Measurements from ENCODE around the gene PCGF2.

PCGF2 gene

GRCh38 chr17:38751808-38752307, 3.7 kb upstream of the PCGF2 start:
- TF ChIP-seq, protein P1, sequence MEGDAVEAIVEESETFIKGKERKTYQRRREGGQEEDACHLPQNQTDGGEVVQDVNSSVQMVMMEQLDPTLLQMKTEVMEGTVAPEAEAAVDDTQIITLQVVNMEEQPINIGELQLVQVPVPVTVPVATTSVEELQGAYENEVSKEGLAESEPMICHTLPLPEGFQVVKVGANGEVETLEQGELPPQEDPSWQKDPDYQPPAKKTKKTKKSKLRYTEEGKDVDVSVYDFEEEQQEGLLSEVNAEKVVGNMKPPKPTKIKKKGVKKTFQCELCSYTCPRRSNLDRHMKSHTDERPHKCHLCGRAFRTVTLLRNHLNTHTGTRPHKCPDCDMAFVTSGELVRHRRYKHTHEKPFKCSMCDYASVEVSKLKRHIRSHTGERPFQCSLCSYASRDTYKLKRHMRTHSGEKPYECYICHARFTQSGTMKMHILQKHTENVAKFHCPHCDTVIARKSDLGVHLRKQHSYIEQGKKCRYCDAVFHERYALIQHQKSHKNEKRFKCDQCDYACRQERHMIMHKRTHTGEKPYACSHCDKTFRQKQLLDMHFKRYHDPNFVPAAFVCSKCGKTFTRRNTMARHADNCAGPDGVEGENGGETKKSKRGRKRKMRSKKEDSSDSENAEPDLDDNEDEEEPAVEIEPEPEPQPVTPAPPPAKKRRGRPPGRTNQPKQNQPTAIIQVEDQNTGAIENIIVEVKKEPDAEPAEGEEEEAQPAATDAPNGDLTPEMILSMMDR (IDR thresholded peaks at IDR 0.05; ENCODE audit: low read length): no peak
- Histone ChIP-seq H3K4me1 (ENCODE audit: low read length) (peaks cover 17% of the 10 kb centered on the region), H3K9ac (ENCODE audit: low read length) (peak overlapping the region; percentile 93), H3K36me3 (replicated peaks; ENCODE audit: insufficient read depth, low read length) (no peaks in the 10 kb centered on the region; the same call in 1 of the 2 replicates), H3K9me2 (replicated peaks; ENCODE audit: insufficient read depth, low read length) (no peaks in the 10 kb centered on the region), H3K9me3 (replicated peaks; ENCODE audit: insufficient read depth, low read length) (no peaks in the 10 kb centered on the region), H2AFZ (ENCODE audit: low read length) (peak overlapping the region; percentile 88), H4K20me1 (ENCODE audit: insufficient read depth, low read length) (no peaks in the 10 kb centered on the region), H3K79me2 (ENCODE audit: low read length) (peaks cover 38% of the 10 kb centered on the region), H3K27ac (ENCODE audit: low read length) (peak overlapping the region; percentile 96), H3K27me3 (replicated peaks; ENCODE audit: insufficient read depth, low read length) (peaks cover 15% of the 10 kb centered on the region), H3K4me2 (ENCODE audit: low read depth, low read length) (peak overlapping the region; percentile 99), H3F3A (ENCODE audit: insufficient read depth, low read length) (peaks cover 21% of the 10 kb centered on the region), H3K4me3 (ENCODE audit: low read length) (peak overlapping the region; percentile 93)
- peak; percentile 84 for DNase-seq

DNA sequence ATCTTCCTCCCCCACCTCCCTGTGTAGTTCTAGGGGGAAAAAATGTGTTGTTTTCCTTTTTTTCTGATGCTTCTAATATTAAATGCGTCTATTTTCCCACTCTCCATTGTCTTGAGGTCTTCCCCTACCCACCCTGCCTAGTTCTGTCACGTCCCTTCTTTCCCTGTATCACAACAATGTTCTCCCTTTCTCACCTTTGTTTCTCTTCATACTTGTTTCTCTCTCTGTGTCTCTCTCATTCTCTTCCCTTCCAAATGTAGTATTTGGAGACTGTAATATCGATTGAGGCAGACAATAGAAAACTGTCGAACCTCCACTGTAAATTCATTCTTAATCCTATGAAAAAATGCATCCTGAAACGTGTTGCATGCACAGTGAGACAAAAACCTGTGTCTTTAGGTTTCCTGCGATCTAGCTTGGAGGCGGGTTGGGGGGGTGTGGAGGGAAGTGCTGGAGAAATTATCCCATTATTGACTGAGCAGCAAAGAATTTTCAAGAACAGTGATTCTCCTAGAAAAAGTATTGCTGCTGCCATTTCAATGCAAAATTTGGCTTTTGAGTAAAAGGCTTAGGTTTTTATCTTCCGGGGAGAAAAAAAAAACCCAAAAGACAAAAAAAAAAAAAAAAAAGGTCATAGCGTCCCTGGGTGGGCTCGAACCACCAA, 3.1 kb upstream of the PCGF2 start:
- H3K4me3 ChIP-seq (ENCODE audit: low read length): peak overlapping the region; percentile 93
- H3F3A ChIP-seq (ENCODE audit: insufficient read depth, low read length): peaks cover 25% of the 10 kb centered on the region
- H3K36me3 ChIP-seq (replicated peaks; ENCODE audit: insufficient read depth, low read length): no peaks in the 10 kb centered on the region; the same call in 1 of the 2 replicates
- peak overlapping the region; percentile 94 for H2AFZ ChIP-seq (ENCODE audit: low read length)
- no peak for TF ChIP-seq EZH2phosphoT487 (IDR thresholded peaks at IDR 0.05; ENCODE audit: low read length)
- no peak for TF ChIP-seq EZH2 (optimal IDR thresholded peaks at IDR 0.05; ENCODE audit: low read depth, low read length)
- TF ChIP-seq, protein P1 (IDR thresholded peaks at IDR 0.05; ENCODE audit: low read length): no peak
- DNase-seq: peak; percentile 26
- H4K20me1 ChIP-seq (ENCODE audit: insufficient read depth, low read length): no peaks in the 10 kb centered on the region
- H3K9me3 ChIP-seq (replicated peaks; ENCODE audit: insufficient read depth, low read length): no peaks in the 10 kb centered on the region
- H3K27me3 ChIP-seq (replicated peaks; ENCODE audit: insufficient read depth, low read length): peaks cover 20% of the 10 kb centered on the region
- H3K9ac ChIP-seq (ENCODE audit: low read length): peak overlapping the region; percentile 93; the same call in 1 of the 2 replicates
- H3K4me1 ChIP-seq (ENCODE audit: low read length): peaks cover 22% of the 10 kb centered on the region
- no peaks in the 10 kb centered on the region for H3K9me2 ChIP-seq (replicated peaks; ENCODE audit: insufficient read depth, low read length)
- H3K4me2 ChIP-seq (ENCODE audit: low read depth, low read length): peak overlapping the region; percentile 99
- H3K79me2 ChIP-seq (ENCODE audit: low read length): peaks cover 34% of the 10 kb centered on the region
- peak overlapping the region; percentile 96; the same call in 1 of the 2 replicates for H3K27ac ChIP-seq (ENCODE audit: low read length)

- peak overlapping the region; percentile 99 for H3K4me2 ChIP-seq (ENCODE audit: low read depth, low read length)
- H3K27ac ChIP-seq (ENCODE audit: low read length): peak overlapping the region; percentile 34; the same call in 1 of the 2 replicates
- no peaks in the 10 kb centered on the region for H4K20me1 ChIP-seq (ENCODE audit: insufficient read depth, low read length)
- H2AFZ ChIP-seq (ENCODE audit: low read length): peak overlapping the region; percentile 94
- H3F3A ChIP-seq (ENCODE audit: insufficient read depth, low read length): peaks cover 25% of the 10 kb centered on the region
- peaks cover 27% of the 10 kb centered on the region for H3K79me2 ChIP-seq (ENCODE audit: low read length)
- no peaks in the 10 kb centered on the region for H3K9me2 ChIP-seq (replicated peaks; ENCODE audit: insufficient read depth, low read length)
- H3K4me1 ChIP-seq (ENCODE audit: low read length): peaks cover 22% of the 10 kb centered on the region
- peak overlapping the region; percentile 93 for H3K4me3 ChIP-seq (ENCODE audit: low read length)
- no peaks in the 10 kb centered on the region for H3K9me3 ChIP-seq (replicated peaks; ENCODE audit: insufficient read depth, low read length)
- peak; percentile 24 for DNase-seq
- peak overlapping the region; percentile 93; the same call in 1 of the 2 replicates for H3K9ac ChIP-seq (ENCODE audit: low read length)
- no peaks in the 10 kb centered on the region for H3K36me3 ChIP-seq (replicated peaks; ENCODE audit: insufficient read depth, low read length)
- no peak for TF ChIP-seq EZH2 (optimal IDR thresholded peaks at IDR 0.05; ENCODE audit: low read depth, low read length)
- TF ChIP-seq, protein P1 (IDR thresholded peaks at IDR 0.05; ENCODE audit: low read length): no peak
- TF ChIP-seq EZH2phosphoT487 (IDR thresholded peaks at IDR 0.05; ENCODE audit: low read length): no peak
- peaks cover 22% of the 10 kb centered on the region for H3K27me3 ChIP-seq (replicated peaks; ENCODE audit: insufficient read depth, low read length)
These were observed 2.4 kb upstream of the PCGF2 start for GRCh38 chr17:38750312-38751121.
